H1 (cell line): ENCODE data around the gene UGT1A3. TPM values are rescaled to one million over a fixed set of nuclear protein-coding genes. Genes with fewer than 3 reads are reported as not detected.

ENCODE experiments used
- CTBP2 ChIP-seq: IDR thresholded peaks from 2 replicates; pipeline ENCODE4 v1.7.0; 2011; ENCODE audit warnings: borderline replicate concordance, mild to moderate bottlenecking, moderate library complexity, mixed read lengths, low read length; ENCODE audit not compliant: insufficient read depth, insufficient read length
- POU5F1 ChIP-seq: IDR thresholded peaks from 2 replicates; pipeline ENCODE4 v1.6.1; 2011; ENCODE audit warnings: low read depth, mild to moderate bottlenecking, low read length, moderate library complexity
- polyA plus RNA-seq, 7 experiments: library from polyadenylated mRNA; depleted of rRNA in 3 of 7; stranded (reverse) in 5 of 7; unstranded in 2 of 7; fragments of >200 nt in 5 of 7; fragments of 200-250 nt in 2 of 7; gene quantifications; 1 replicate in 5 of 7; 2 replicates in 1 of 7; 4 replicates in 1 of 7; pipeline versions ENCODE4 v1.2.1 to v1.2.3, GENCODE V29; 2011 to 2013; ENCODE audit warnings: missing spikeins in 2 of 7, mixed read lengths in 2 of 7
- total RNA-seq: library from RNA; stranded (reverse); fragmentation: NEBNext Ultra II Directional; extraction: Animal tissue kit (Norgen Biotek cat#: 25700); gene quantifications from 2 replicates; pipeline ENCODE4 v1.2.1, GENCODE V29; 2021

UGT1A3 gene
- total and polyA plus RNA-seq, 2 of the 8 experiments (the other 6 are each of a cell fraction or from before 2014, with no cell fraction given): not detected

GRCh38 chr2:233813236-233814055, 84.6 kb downstream of the UGT1A3 start (continued):
- TF ChIP-seq CTBP2: no peak
- no peak for TF ChIP-seq POU5F1
